Amniotic stem cell (primary cell): Measurements from ENCODE around the gene CT45A9.
"Not testable (repeated sequence)": the region's sequence is repeated elsewhere in the genome, so short reads cannot be mapped to it uniquely, and the experiment has no call there.

Experiments
- DNase-seq: peaks from one replicate; lab custom pipeline; 2025; lab: John Stamatoyannopoulos, UW

Gene CT45A9

GRCh38 chrX:135871712-135872111 lies at the start of gene CT45A9:
Gene CT45A9, minus strand, starts transcription at chrX:135871812. Its CDS starts 3,751 bp downstream, at chrX:135868061.
- DNase-seq: not testable (repeated sequence)

DNA sequence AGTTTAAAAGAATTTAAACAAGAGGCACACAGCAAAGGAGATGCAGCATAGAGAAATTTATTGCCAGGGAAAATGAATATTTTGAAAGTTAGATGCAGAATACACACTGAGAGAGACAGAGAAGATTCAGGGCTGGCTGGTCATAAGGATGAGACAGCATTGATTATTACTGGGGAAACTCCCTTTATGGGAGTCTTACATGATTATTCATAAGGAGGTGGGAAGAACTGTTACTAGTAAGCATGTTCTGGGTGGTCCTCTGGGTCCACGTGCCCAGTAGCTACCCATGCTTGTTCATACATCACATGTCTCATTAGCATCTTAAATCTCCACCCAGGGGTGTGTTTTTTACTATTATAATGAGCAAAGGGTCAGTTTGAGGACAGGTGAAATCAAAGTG lies 48.9 kb upstream of the CT45A9 start:
- DNase-seq: not testable (repeated sequence)

DNA sequence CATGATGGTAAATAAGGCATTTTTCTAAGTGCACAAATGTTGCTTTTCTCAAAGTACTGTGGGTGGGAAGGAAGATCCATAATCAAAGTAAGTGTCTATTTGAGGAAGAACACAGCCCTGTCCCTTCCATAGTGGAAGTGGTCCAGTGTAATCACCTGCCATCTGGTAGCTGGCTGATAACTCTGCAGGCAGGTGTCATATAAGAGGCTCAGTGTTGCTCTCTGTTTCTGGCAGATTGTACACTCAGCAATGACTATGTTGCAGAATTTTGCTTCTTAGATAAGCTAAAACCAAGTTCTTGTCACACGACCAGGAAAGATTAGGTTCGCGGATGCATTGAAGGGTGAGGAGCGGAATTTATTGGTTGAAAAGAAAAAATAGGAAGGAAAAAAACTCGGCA lies 42.8 kb upstream of the CT45A9 start:
- no peak for DNase-seq

- no peak for DNase-seq
These were observed 38.6 kb upstream of the CT45A9 start for GRCh38 chrX:135910251-135910650.

- no peak for DNase-seq
These were observed 21.7 kb upstream of the CT45A9 start, which contains the start of the genes CT45A10 and SAGE1 for GRCh38 chrX:135893294-135893817. Gene CT45A10, minus strand, starts transcription at chrX:135893444. Its CDS starts 8,100 bp downstream, at chrX:135885344. Gene SAGE1, plus strand, starts transcription at chrX:135893716. Its CDS starts 2,527 bp downstream, at chrX:135896243.

DNA sequence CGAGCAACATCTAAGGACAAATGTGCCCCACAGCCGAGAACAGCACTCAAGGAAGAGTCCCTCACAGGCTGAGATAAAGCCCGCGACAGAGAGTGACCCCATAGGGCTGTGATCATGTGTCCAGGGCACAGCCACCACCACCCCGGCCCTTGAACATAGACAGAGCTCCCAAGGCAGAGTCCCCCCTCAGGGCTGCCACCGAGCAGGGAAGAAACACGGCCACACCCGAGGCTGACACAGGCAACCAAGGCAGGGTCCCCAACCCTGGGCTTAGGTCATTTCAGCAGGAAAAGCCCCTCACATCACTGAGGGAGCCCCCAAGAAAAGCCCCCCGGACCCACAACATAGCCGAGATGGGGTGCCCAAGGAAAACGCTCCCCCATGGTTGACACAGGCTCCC lies 21.2 kb upstream of the CT45A9 start:
- DNase-seq: no peak

GRCh38 chrX:135890087-135890585 lies 18.5 kb upstream of the CT45A9 start:
- no peak for DNase-seq

GRCh38 chrX:135888976-135889375 lies 17.4 kb upstream of the CT45A9 start:
- not testable (repeated sequence) for DNase-seq

DNA sequence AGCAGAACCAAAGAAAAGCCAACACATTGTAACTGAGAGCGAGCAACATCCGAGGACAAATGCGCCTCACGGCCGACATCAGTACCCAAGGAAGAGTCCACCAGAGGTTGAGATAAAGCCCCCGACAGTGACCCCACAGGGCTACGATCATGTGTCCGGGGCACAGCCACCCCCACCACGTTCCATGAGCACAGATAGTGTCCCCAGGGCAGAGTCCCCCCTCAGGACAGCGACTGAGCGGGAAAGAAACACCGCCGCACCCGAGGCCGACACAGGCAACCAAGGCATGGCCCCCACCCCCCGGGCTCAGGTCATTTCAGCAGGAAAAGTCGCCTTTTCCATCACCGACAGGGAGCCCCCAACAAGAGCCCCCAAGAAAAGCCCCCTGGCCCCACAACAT lies 16.6 kb upstream of the CT45A9 start:
- not testable (repeated sequence) for DNase-seq

GRCh38 chrX:135882741-135883140 lies 11.1 kb upstream of the CT45A9 start:
- DNase-seq: not testable (repeated sequence)

- DNase-seq: not testable (repeated sequence)
These were observed 17.2 kb downstream of the CT45A9 start, which contains the start of gene CT45A8 for GRCh38 chrX:135854438-135854837. Gene CT45A8, minus strand, starts transcription at chrX:135854538. Its CDS starts 3,755 bp downstream, at chrX:135850783.

GRCh38 chrX:135837180-135837579 lies 34.4 kb downstream of the CT45A9 start, which contains the start of gene CT45A7:
Gene CT45A7, minus strand, starts transcription at chrX:135837280. Its CDS starts 3,747 bp downstream, at chrX:135833533.
- DNase-seq: not testable (repeated sequence)

- DNase-seq: not testable (repeated sequence)
These were observed 51.7 kb downstream of the CT45A9 start, which contains the start of gene CT45A2 for GRCh38 chrX:135819912-135820311. Gene CT45A2, minus strand, starts transcription at chrX:135820012. Its CDS starts 3,747 bp downstream, at chrX:135816265.
